K562 (cell line): ENCODE data around the gene HPCA. TPM values are rescaled to one million over a fixed set of nuclear protein-coding genes. Genes with fewer than 3 reads are reported as not detected.

Source experiments
- ATAC-seq: fragments of 200-7000 bp; cut with Tn5 transposase; 3 replicates; pipeline ENCODE4 v1.9.1; 2020; ENCODE audit warnings: moderate library complexity
- BruUV-seq: library from RNA; stranded (reverse); fragments of 400-500 nt; replicated peaks from 2 replicates; lab custom pipeline; 2021; lab: Mats Ljungman, UMichigan
- CTCF ChIA-PET: fragments of 300-600 bp; formaldehyde crosslinking; extraction: SDS; loops from one replicate; lab custom pipeline; 2021; ENCODE audit warnings: low intra/inter-chr PET ratio; lab: Yijun Ruan, JAX
- POLR2A ChIA-PET: fragments of 300-600, 350-650 bp; sonication (Branson Sonifier 250); formaldehyde crosslinking; extraction: SDS; loops from one replicate; lab custom pipeline; 2021; ENCODE audit warnings: antibody characterized with exemption, inconsistent platforms; lab: Yijun Ruan, JAX
- DNase-seq, 4 experiments: peaks; one replicate each; pipeline versions ENCODE4 v3.0.0 to v3.0.0-alpha.2; 2011 to 2018; ENCODE audit warnings: low spot score in 3 of 4, mixed read lengths in 3 of 4; ENCODE audit errors: extremely low read depth in 1 of 4
- FAIRE-seq: peaks from 2 replicates; lab custom pipeline; 2011; peaks lifted over from hg19 to GRCh38; lab: Jason Lieb, UNC
- H2AFZ ChIP-seq: 2 replicates; pipeline ENCODE4 v1.6.0; 2011; ENCODE audit warnings: low read depth, low read length, control low read depth, inconsistent platforms
- H3K27ac ChIP-seq: fragments of 200-600 bp; 3 replicates; pipeline ENCODE4 v1.8.0; 2011; ENCODE audit warnings: low read depth, mild to moderate bottlenecking, control low read depth, inconsistent platforms, low read length, moderate library complexity, mixed read lengths; ENCODE audit errors: extremely low read depth
- H3K27me3 ChIP-seq, 2 experiments: fragments of 300-600 bp in 1 of 2; 2 replicates in 1 of 2; 3 replicates in 1 of 2; pipeline versions ENCODE4 v1.6.0 to v1.8.0; 2011; ENCODE audit warnings: inconsistent platforms in 2 of 2, low read length in 2 of 2, mild to moderate bottlenecking in 1 of 2, mixed read lengths in 1 of 2, moderate library complexity in 1 of 2; ENCODE audit not compliant: control insufficient read depth in 2 of 2, insufficient read depth in 2 of 2
- H3K36me3 ChIP-seq: fragments of 300-600 bp; 3 replicates; pipeline ENCODE4 v1.8.0; 2011; ENCODE audit warnings: mild to moderate bottlenecking, low read length, inconsistent platforms; ENCODE audit not compliant: control insufficient read depth, insufficient read depth
- H3K4me1 ChIP-seq, 2 experiments: fragments of 200-600 bp in 1 of 2; replicated peaks in 1 of 2; 2 replicates in 1 of 2; 3 replicates in 1 of 2; pipeline versions ENCODE4 v1.5.1 to v1.8.0; 2011; ENCODE audit warnings: inconsistent platforms in 2 of 2, low read length in 2 of 2, mild to moderate bottlenecking in 1 of 2, mixed read lengths in 1 of 2, moderate library complexity in 1 of 2; ENCODE audit not compliant: control insufficient read depth in 2 of 2, insufficient read depth in 2 of 2
- H3K4me2 ChIP-seq: 2 replicates; pipeline ENCODE4 v1.6.1; 2011; ENCODE audit warnings: low read length, control low read depth, inconsistent platforms, mixed read lengths; ENCODE audit not compliant: insufficient read depth
- H3K4me3 ChIP-seq: fragments of 200-600 bp; sonication (generic), shearing (Covaris generic); 2 replicates; pipeline ENCODE4 v1.5.1; 2016; ENCODE audit warnings: control low read depth, inconsistent platforms
- H3K79me2 ChIP-seq: fragments of 200-600 bp; 3 replicates; pipeline ENCODE4 v1.8.0; 2011; ENCODE audit warnings: low read length, inconsistent platforms; ENCODE audit not compliant: control insufficient read depth, insufficient read depth
- H3K9ac ChIP-seq, 2 experiments: 2 replicates each; pipeline versions ENCODE4 v1.6.0 to v1.6.1; 2011; ENCODE audit warnings: low read depth in 2 of 2, low read length in 2 of 2, control low read depth in 1 of 2, inconsistent platforms in 1 of 2, mild to moderate bottlenecking in 1 of 2, mixed read lengths in 1 of 2; ENCODE audit not compliant: insufficient read depth in 1 of 2
- H3K9me1 ChIP-seq: one replicate; pipeline ENCODE4 v1.6.0; 2011; ENCODE audit warnings: inconsistent platforms, mild to moderate bottlenecking, low read length, moderate library complexity; ENCODE audit not compliant: control insufficient read depth, insufficient read depth
- H3K9me3 ChIP-seq: replicated peaks from 2 replicates; pipeline ENCODE4 v1.5.1; 2011; ENCODE audit warnings: low read depth, low read length, inconsistent platforms; ENCODE audit not compliant: control insufficient read depth, insufficient read depth
- H4K20me1 ChIP-seq: replicated peaks from 2 replicates; pipeline ENCODE4 v1.6.1; 2011; ENCODE audit warnings: low read length, inconsistent platforms, mixed read lengths; ENCODE audit not compliant: control insufficient read depth, insufficient read depth
- PRMT5 ChIP-seq: sonication (generic); formaldehyde crosslinking; IDR thresholded peaks from 2 replicates; pipeline ENCODE4 v1.5.0; 2020; ENCODE audit warnings: missing genetic modification reagents
- WGBS: fragments of 100-300 bp; shearing (Covaris generic); methylation state at CpG from one replicate; pipeline ENCODE4 v1.1.6; 2016; ENCODE audit warnings: low coverage, mixed read lengths; ENCODE audit not compliant: insufficient coverage; ENCODE audit errors: missing lambda C conversion rate; 5-methylcytosine and 5-hydroxymethylcytosine counted together
- in situ Hi-C: fragments of 300-500 bp; cut with MboI; formaldehyde crosslinking; loops from 4 replicates; pipeline ENCODE4 v1.15.0; 2018; ENCODE audit warnings: inconsistent platforms, mixed read lengths
- intact Hi-C: fragments of 100-400 bp; cut with micrococcal nuclease; formaldehyde crosslinking; loops from 2 replicates; pipeline ENCODE4 v1.14.2; 2022
- polyA plus RNA-seq, 8 experiments: library from polyadenylated mRNA; depleted of rRNA in 4 of 8; stranded (reverse) in 5 of 8; unstranded in 3 of 8; fragments of >200 nt; fragmentation: Nextera tagmentation in 2 of 8; fragmentation: Illumina TruSeq in 1 of 8; extraction: Ambion mirVana in 2 of 8; extraction: Trizol in 1 of 8; gene quantifications; 2 replicates each; pipeline versions ENCODE4 v1.2.1 to v1.2.3, GENCODE V29; 2011 to 2014; ENCODE audit warnings: inconsistent platforms in 1 of 8, missing spikeins in 1 of 8
- total RNA-seq, 7 experiments: library from RNA; depleted of rRNA in 6 of 7; stranded (reverse); fragments of >200 nt in 6 of 7; fragmentation: Illumina TruSeq in 2 of 7; extraction: Trizol in 2 of 7; gene quantifications; 2 replicates each; pipeline versions ENCODE4 v1.2.1 to v1.2.3, GENCODE V29; 2011 to 2021; ENCODE audit warnings: low replicate concordance in 1 of 7
- TF ChIP-seq, protein P1 (sequence below), 2 experiments: fragments of 450-650 bp; IDR thresholded peaks; 2 replicates each; pipeline ENCODE4 v1.6.1; 2016
- TF ChIP-seq, protein P2 (sequence below): fragments of 450-650 bp; IDR thresholded peaks from 2 replicates; pipeline ENCODE4 v1.6.1; 2018; ENCODE audit not compliant: partially characterized antibody
- TF ChIP-seq, protein P3 (sequence below): sonication (generic); formaldehyde crosslinking; IDR thresholded peaks from 2 replicates; pipeline ENCODE4 v1.8.1; 2023; ENCODE audit warnings: mild to moderate bottlenecking, missing genetic modification reagents

HPCA gene
- total and polyA plus RNA-seq, 9 of the 15 experiments (the other 6 are each of a cell fraction or from before 2014, with no cell fraction given), result not detected

GRCh38 chr1:32895325-32896215 is 9.3 kb downstream of the HPCA start:
- TF ChIP-seq, protein P1, sequence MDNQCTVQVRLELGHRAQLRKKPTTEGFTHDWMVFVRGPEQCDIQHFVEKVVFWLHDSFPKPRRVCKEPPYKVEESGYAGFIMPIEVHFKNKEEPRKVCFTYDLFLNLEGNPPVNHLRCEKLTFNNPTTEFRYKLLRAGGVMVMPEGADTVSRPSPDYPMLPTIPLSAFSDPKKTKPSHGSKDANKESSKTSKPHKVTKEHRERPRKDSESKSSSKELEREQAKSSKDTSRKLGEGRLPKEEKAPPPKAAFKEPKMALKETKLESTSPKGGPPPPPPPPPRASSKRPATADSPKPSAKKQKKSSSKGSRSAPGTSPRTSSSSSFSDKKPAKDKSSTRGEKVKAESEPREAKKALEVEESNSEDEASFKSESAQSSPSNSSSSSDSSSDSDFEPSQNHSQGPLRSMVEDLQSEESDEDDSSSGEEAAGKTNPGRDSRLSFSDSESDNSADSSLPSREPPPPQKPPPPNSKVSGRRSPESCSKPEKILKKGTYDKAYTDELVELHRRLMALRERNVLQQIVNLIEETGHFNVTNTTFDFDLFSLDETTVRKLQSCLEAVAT (IDR thresholded peaks at IDR 0.05), result no peak
- TF ChIP-seq, protein P2, sequence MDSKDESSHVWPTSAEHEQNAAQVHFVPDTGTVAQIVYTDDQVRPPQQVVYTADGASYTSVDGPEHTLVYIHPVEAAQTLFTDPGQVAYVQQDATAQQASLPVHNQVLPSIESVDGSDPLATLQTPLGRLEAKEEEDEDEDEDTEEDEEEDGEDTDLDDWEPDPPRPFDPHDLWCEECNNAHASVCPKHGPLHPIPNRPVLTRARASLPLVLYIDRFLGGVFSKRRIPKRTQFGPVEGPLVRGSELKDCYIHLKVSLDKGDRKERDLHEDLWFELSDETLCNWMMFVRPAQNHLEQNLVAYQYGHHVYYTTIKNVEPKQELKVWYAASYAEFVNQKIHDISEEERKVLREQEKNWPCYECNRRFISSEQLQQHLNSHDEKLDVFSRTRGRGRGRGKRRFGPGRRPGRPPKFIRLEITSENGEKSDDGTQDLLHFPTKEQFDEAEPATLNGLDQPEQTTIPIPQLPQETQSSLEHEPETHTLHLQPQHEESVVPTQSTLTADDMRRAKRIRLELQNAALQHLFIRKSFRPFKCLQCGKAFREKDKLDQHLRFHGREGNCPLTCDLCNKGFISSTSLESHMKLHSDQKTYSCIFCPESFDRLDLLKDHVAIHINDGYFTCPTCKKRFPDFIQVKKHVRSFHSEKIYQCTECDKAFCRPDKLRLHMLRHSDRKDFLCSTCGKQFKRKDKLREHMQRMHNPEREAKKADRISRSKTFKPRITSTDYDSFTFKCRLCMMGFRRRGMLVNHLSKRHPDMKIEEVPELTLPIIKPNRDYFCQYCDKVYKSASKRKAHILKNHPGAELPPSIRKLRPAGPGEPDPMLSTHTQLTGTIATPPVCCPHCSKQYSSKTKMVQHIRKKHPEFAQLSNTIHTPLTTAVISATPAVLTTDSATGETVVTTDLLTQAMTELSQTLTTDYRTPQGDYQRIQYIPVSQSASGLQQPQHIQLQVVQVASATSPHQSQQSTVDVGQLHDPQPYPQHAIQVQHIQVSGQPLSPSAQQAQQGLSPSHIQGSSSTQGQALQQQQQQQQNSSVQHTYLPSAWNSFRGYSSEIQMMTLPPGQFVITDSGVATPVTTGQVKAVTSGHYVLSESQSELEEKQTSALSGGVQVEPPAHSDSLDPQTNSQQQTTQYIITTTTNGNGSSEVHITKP, result peak; percentile 45
- TF ChIP-seq, protein P3, sequence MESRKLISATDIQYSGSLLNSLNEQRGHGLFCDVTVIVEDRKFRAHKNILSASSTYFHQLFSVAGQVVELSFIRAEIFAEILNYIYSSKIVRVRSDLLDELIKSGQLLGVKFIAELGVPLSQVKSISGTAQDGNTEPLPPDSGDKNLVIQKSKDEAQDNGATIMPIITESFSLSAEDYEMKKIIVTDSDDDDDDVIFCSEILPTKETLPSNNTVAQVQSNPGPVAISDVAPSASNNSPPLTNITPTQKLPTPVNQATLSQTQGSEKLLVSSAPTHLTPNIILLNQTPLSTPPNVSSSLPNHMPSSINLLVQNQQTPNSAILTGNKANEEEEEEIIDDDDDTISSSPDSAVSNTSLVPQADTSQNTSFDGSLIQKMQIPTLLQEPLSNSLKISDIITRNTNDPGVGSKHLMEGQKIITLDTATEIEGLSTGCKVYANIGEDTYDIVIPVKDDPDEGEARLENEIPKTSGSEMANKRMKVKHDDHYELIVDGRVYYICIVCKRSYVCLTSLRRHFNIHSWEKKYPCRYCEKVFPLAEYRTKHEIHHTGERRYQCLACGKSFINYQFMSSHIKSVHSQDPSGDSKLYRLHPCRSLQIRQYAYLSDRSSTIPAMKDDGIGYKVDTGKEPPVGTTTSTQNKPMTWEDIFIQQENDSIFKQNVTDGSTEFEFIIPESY (CRISPR knock-in tag), result no peak
- 0 out of 2 replicates have a peak, but pooled peaks have one; percentile 26 for TF ChIP-seq PRMT5 (CRISPR knock-in tag)
- no peak for DNase-seq
- Histone ChIP-seq H2AFZ (no peak overlapping the region), H3K9ac (no peak overlapping the region), H3K27me3 (peaks cover 3 to 73% of the 10 kb centered on the region in 2 experiments; a peak in 4 of 5 replicates), H3K4me1 (peaks cover 7 to 19% of the 10 kb centered on the region in 2 experiments; a peak in 4 of 5 replicates), H4K20me1 (peaks cover 35% of the 10 kb centered on the region), H3K27ac (no peak overlapping the region), H3K4me2 (no peak overlapping the region), H3K79me2 (no peaks in the 10 kb centered on the region), H3K4me3 (no peak overlapping the region), H3K9me1 (no peaks in the 10 kb centered on the region), H3K36me3 (no peaks in the 10 kb centered on the region), H3K9me3 (no peaks in the 10 kb centered on the region)
- no TSS peak for BruUV-seq
- intact Hi-C loops, result no loop called here
- ChIA-PET POLR2A (interaction anchor here (2.6 kb wide), 1 partner anchor 11 kb away, joined by 12 read pairs; no protein-coding TSS in a partner anchor), CTCF (no interaction called here)
- no peak for FAIRE-seq
- ATAC-seq, result no peak
- in situ Hi-C loops, result loop anchor here (25.0 kb wide), 1 partner anchor 717 kb away; no protein-coding TSS in a partner anchor
- WGBS, result 33% methylated on average over 26 of the region's 26 CpGs
